B cell (primary cell): ENCODE measurements around the gene RNF34.

Experiments used
- CTCF ChIP-seq: fragments of 200-600 bp; IDR thresholded peaks from one replicate; pipeline ENCODE4 v1.8.0; 2022; ENCODE audit warnings: antibody characterized with exemption, mild to moderate bottlenecking
- EZH2 ChIP-seq: IDR thresholded peaks from 2 replicates; pipeline ENCODE4 v1.6.1; 2012; ENCODE audit warnings: borderline replicate concordance, low read depth, mild to moderate bottlenecking, moderate library complexity, low read length; ENCODE audit not compliant: insufficient read depth, poor library complexity, severe bottlenecking

GRCh38 chr12:121438905-121439304 is 39.0 kb downstream of the RNF34 start:
- no peak for TF ChIP-seq CTCF
- TF ChIP-seq EZH2: no peak
